ENCODE data around the gene FBXO42. TPM values are rescaled to one million over a fixed set of nuclear protein-coding genes. Genes with fewer than 3 reads are reported as not detected.
"Not testable (repeated sequence)": the region's sequence is repeated elsewhere in the genome, so short reads cannot be mapped to it uniquely, and the experiment has no call there.

Gene FBXO42
- total RNA-seq, 2 experiments from 2014 or later = 14.3 to 14.9 TPM

DNA sequence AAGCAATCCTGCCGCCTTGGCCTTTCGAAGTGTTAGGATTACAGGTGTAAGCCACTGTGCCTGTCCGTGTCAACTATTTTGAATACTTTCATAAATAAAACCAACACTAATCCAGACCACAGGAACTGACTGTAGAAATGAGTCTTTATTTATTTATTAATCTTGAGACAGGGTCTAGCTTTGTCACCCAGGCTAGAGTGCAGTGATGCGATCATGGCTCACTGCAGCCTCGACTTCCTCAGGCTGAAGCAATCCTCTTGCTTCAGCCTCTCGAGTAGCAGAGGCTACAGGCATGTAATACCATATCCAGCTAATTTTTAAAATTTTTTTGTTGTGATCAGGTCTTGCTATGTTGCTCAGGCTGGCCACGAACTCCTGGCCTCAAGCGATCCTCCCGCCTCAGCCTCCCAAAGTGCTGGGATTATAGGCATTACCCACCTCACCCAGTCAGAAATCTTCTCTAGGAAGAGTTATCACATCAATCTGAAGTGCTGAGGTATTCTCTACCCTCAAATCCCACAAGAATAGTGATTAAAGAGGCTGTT, 93.6 kb downstream of the FBXO42 start:
- no peak for ATAC-seq (ENCODE audit: poor library complexity)
- Mint-ChIP-seq H3K27me3 (no peaks in the 10 kb centered on the region), H3K4me3 (no peak overlapping the region), H3K4me1 (ENCODE audit: low read depth) (no peaks in the 10 kb centered on the region), H3K27ac (peak overlapping the region; percentile 27), H3K36me3 (ENCODE audit: low read depth) (peaks cover 45% of the 10 kb centered on the region), H3K9me3 (no peaks in the 10 kb centered on the region)
- Histone ChIP-seq H3K4me3 (ENCODE audit: low read length) (no peak overlapping the region), H3K4me1 (ENCODE audit: insufficient read depth, low read length) (no peaks in the 10 kb centered on the region), H3K27ac (ENCODE audit: low read depth in 1 of 2, low read length in 2 of 2) (no peak overlapping the region), H3K27me3 (ENCODE audit: control insufficient read depth in 1 of 2, insufficient read depth in 2 of 2, low read length in 2 of 2) (no peaks in the 10 kb centered on the region), H3K9me3 (ENCODE audit: control insufficient read depth in 1 of 2, insufficient read depth in 1 of 2, low read length in 2 of 2) (no peaks in the 10 kb centered on the region), H3K36me3 (ENCODE audit: insufficient read depth, low read length) (peaks cover 33% of the 10 kb centered on the region)
- CTCF ChIA-PET = no interaction called here
- TF ChIP-seq, protein P1, sequence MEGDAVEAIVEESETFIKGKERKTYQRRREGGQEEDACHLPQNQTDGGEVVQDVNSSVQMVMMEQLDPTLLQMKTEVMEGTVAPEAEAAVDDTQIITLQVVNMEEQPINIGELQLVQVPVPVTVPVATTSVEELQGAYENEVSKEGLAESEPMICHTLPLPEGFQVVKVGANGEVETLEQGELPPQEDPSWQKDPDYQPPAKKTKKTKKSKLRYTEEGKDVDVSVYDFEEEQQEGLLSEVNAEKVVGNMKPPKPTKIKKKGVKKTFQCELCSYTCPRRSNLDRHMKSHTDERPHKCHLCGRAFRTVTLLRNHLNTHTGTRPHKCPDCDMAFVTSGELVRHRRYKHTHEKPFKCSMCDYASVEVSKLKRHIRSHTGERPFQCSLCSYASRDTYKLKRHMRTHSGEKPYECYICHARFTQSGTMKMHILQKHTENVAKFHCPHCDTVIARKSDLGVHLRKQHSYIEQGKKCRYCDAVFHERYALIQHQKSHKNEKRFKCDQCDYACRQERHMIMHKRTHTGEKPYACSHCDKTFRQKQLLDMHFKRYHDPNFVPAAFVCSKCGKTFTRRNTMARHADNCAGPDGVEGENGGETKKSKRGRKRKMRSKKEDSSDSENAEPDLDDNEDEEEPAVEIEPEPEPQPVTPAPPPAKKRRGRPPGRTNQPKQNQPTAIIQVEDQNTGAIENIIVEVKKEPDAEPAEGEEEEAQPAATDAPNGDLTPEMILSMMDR (IDR thresholded peaks at IDR 0.05) = no peak
- POLR2A ChIA-PET = no interaction called here
- DNase-seq = no peak
- intact Hi-C loops (cut with DNase I, micrococcal nuclease) = no loop called here

DNA sequence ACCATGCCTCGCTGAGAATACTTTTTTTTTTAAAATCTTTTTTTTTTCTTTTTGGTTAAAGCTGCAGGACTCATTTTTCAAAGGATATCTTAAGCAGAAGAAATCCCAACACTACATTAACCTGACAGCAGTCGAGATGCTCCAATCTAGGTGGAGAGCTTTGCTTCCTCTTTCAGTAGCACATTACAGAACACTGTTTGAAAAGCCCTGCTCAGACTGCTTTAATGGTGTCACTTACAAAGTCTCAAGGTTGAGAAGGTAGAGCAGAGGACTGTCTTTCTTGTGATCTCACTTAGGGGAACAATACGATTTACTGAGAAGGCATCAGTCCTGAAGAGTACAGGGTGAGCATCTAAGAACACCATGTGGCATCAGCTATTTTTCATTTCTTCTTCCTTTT, 94.3 kb downstream of the FBXO42 start:
- Histone ChIP-seq H3K4me3 (ENCODE audit: low read length) (no peak overlapping the region), H3K27ac (ENCODE audit: low read depth in 1 of 2, low read length in 2 of 2) (no peak overlapping the region), H3K27me3 (ENCODE audit: control insufficient read depth in 1 of 2, insufficient read depth in 2 of 2, low read length in 2 of 2) (no peaks in the 10 kb centered on the region), H3K36me3 (ENCODE audit: insufficient read depth, low read length) (peaks cover 38% of the 10 kb centered on the region), H3K4me1 (ENCODE audit: insufficient read depth, low read length) (no peaks in the 10 kb centered on the region), H3K9me3 (ENCODE audit: control insufficient read depth in 1 of 2, insufficient read depth in 1 of 2, low read length in 2 of 2) (no peaks in the 10 kb centered on the region)
- Mint-ChIP-seq H3K27ac (no peak overlapping the region), H3K27me3 (no peaks in the 10 kb centered on the region), H3K36me3 (ENCODE audit: low read depth) (peaks cover 51% of the 10 kb centered on the region), H3K4me3 (no peak overlapping the region), H3K9me3 (no peaks in the 10 kb centered on the region), H3K4me1 (ENCODE audit: low read depth) (no peaks in the 10 kb centered on the region)
- intact Hi-C loops (cut with DNase I, micrococcal nuclease) = no loop called here
- TF ChIP-seq, protein P1 (IDR thresholded peaks at IDR 0.05) = no peak
- ChIA-PET CTCF (no interaction called here), POLR2A (no interaction called here)
- ATAC-seq (ENCODE audit: poor library complexity) (no peak), DNase-seq (no peak)

DNA sequence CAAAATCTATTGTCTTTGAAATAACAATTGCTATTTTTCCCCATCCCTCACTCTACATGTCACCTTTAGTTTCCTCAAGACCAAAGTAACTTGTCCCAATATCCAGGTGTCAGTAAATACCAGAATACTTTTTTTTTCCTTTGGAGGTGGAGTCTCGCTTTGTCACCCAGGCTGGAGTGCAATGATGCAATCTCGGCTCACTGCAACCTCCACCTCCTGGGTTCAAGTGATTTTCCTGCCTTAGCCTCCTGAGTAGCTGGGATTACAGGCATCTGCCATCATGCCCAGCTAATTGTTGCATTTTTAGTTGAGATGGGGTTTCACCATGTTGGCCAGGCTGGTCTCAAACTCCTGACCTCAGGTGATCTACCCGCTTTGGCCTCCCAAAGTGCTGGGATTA, 94.7 kb downstream of the FBXO42 start:
- H3K27me3 Mint-ChIP-seq; DNase-seq; H3K4me3 Mint-ChIP-seq; H3K27ac ChIP-seq (ENCODE audit: low read depth in 1 of 2, low read length in 2 of 2); POLR2A ChIA-PET; H3K9me3 Mint-ChIP-seq; H3K27me3 ChIP-seq (ENCODE audit: control insufficient read depth in 1 of 2, insufficient read depth in 2 of 2, low read length in 2 of 2); ATAC-seq (ENCODE audit: poor library complexity); H3K9me3 ChIP-seq (ENCODE audit: control insufficient read depth in 1 of 2, insufficient read depth in 1 of 2, low read length in 2 of 2); H3K4me1 Mint-ChIP-seq (ENCODE audit: low read depth); intact Hi-C loops (cut with DNase I, micrococcal nuclease); CTCF ChIA-PET; H3K4me1 ChIP-seq (ENCODE audit: insufficient read depth, low read length); H3K4me3 ChIP-seq (ENCODE audit: low read length): not testable (repeated sequence)
- Mint-ChIP-seq H3K36me3 (ENCODE audit: low read depth) (peaks cover 56% of the 10 kb centered on the region), H3K27ac (peak overlapping the region; percentile 33)
- peaks cover 42% of the 10 kb centered on the region for H3K36me3 ChIP-seq (ENCODE audit: insufficient read depth, low read length)

DNA sequence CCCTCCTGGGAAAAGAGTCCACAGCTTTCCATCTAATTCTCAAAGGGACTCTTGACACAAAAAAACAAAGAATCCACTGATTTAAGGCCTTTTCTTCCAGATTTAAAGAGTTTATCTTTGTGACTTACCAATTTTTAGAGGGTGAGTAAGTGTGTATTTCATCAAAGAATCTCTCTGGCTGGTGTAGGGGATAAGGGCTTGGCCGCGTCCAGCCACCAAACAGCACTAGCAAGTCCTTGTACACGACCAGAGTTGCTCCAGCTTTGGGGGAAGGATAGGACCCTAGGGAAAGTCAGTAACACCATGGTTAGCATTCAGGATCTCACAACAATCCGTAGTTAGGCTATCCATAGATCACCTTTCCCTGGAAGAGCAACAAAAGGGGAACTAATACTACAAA, 95.8 kb downstream of the FBXO42 start:
- ATAC-seq (ENCODE audit: poor library complexity) = no peak
- H3K27ac ChIP-seq (ENCODE audit: low read depth in 1 of 2, low read length in 2 of 2) = no peak overlapping the region
- DNase-seq = no peak
- POLR2A ChIA-PET = no interaction called here
- H3K4me1 ChIP-seq (ENCODE audit: insufficient read depth, low read length) = no peaks in the 10 kb centered on the region
- intact Hi-C loops (cut with DNase I, micrococcal nuclease) = no loop called here
- no peaks in the 10 kb centered on the region for H3K9me3 ChIP-seq (ENCODE audit: control insufficient read depth in 1 of 2, insufficient read depth in 1 of 2, low read length in 2 of 2)
- no peaks in the 10 kb centered on the region for H3K27me3 Mint-ChIP-seq
- peak overlapping the region; percentile 35 for H3K27ac Mint-ChIP-seq
- TF ChIP-seq, protein P1 (IDR thresholded peaks at IDR 0.05) = no peak
- CTCF ChIA-PET = no interaction called here
- peaks cover 65% of the 10 kb centered on the region for H3K36me3 Mint-ChIP-seq (ENCODE audit: low read depth)
- peaks cover 4% of the 10 kb centered on the region for H3K4me1 Mint-ChIP-seq (ENCODE audit: low read depth)
- peaks cover 53% of the 10 kb centered on the region for H3K36me3 ChIP-seq (ENCODE audit: insufficient read depth, low read length)
- no peaks in the 10 kb centered on the region for H3K9me3 Mint-ChIP-seq
- H3K27me3 ChIP-seq (ENCODE audit: control insufficient read depth in 1 of 2, insufficient read depth in 2 of 2, low read length in 2 of 2) = no peaks in the 10 kb centered on the region
- no peak overlapping the region for H3K4me3 Mint-ChIP-seq
- no peak overlapping the region for H3K4me3 ChIP-seq (ENCODE audit: low read length)

Measured in CD4-positive, alpha-beta T cell (primary cell).